B cell (primary cell): ENCODE measurements around the gene CNOT1. TPM values are rescaled to one million over a fixed set of nuclear protein-coding genes. Genes with fewer than 3 reads are reported as not detected.

Source experiments
- ATAC-seq: fragments of 200-7000 bp; cut with Tn5 transposase; one replicate; pipeline ENCODE4 v1.10.0; 2021; ENCODE audit warnings: low read depth, mild to moderate bottlenecking, moderate number of reproducible peaks, moderate library complexity
- CTCF ChIA-PET: fragments of 350-600 bp; sonication (Branson Sonifier 250); formaldehyde crosslinking; loops from one replicate; lab custom pipeline; 2021; ENCODE audit warnings: antibody characterized with exemption, inconsistent platforms; lab: Charles Lee
- POLR2A ChIA-PET: fragments of 350-600 bp; sonication (Branson Sonifier 250); formaldehyde crosslinking; loops from one replicate; lab custom pipeline; 2021; ENCODE audit warnings: antibody characterized with exemption; lab: Charles Lee
- DNase-seq: peaks from one replicate; pipeline ENCODE4 v3.0.0; 2013
- H2AFZ ChIP-seq: 2 replicates; pipeline ENCODE4 v1.6.1; 2012; ENCODE audit warnings: mild to moderate bottlenecking, low read depth, low read length; ENCODE audit not compliant: insufficient read depth, poor library complexity, severe bottlenecking
- H3K27ac ChIP-seq, 2 donors: 1 replicate in 1 of 2; 2 replicates in 1 of 2; pipeline ENCODE4 v1.5.1; 2012 to 2013; ENCODE audit warnings: low read length in 2 of 2, mild to moderate bottlenecking in 2 of 2, moderate library complexity in 1 of 2
- H3K27me3 ChIP-seq, 4 experiments: fragments of 200-600 bp in 1 of 4; sonication (generic) in 1 of 4; replicated peaks in 1 of 4; 1 replicate in 2 of 4; 2 replicates in 2 of 4; pipeline versions ENCODE4 v1.6.1 to v1.7.0; 2013 to 2016; ENCODE audit warnings: low read length in 3 of 4, mild to moderate bottlenecking in 2 of 4, mixed read lengths in 1 of 4, moderate library complexity in 1 of 4; ENCODE audit not compliant: insufficient read depth in 4 of 4, control insufficient read depth in 3 of 4; ENCODE audit errors: control extremely low read depth in 1 of 4
- H3K36me3 ChIP-seq, 2 experiments: replicated peaks in 1 of 2; 1 replicate in 1 of 2; 2 replicates in 1 of 2; pipeline versions ENCODE4 v1.6.1 to v1.7.1; 2013; ENCODE audit warnings: low read length in 1 of 2; ENCODE audit not compliant: insufficient read depth in 2 of 2, control insufficient read depth in 1 of 2; ENCODE audit errors: control extremely low read depth in 1 of 2, extremely low read depth in 1 of 2
- H3K4me1 ChIP-seq, 2 donors: fragments of 200-600 bp in 1 of 2; sonication (generic) in 1 of 2; 1 replicate in 1 of 2; 2 replicates in 1 of 2; pipeline versions ENCODE4 v1.5.1 to v1.6.1; 2013 to 2017; ENCODE audit warnings: low read length in 2 of 2; ENCODE audit not compliant: control insufficient read depth in 2 of 2, insufficient read depth in 2 of 2
- H3K4me2 ChIP-seq: replicated peaks from 2 replicates; pipeline ENCODE3; 2012; ENCODE audit warnings: mild to moderate bottlenecking, low read depth, low read length; ENCODE audit not compliant: poor library complexity, severe bottlenecking
- H3K4me3 ChIP-seq, 5 experiments: fragments of 200-600 bp in 1 of 5; sonication (generic) in 1 of 5; 1 replicate in 3 of 5; 2 replicates in 2 of 5; pipeline versions ENCODE4 v1.5.1 to v1.7.0; 2011 to 2016; ENCODE audit warnings: low read length in 4 of 5, mild to moderate bottlenecking in 4 of 5, low read depth in 2 of 5, control low read depth in 1 of 5, moderate library complexity in 1 of 5; ENCODE audit not compliant: insufficient read depth in 1 of 5; ENCODE audit errors: control extremely low read depth in 1 of 5, extremely low read depth in 1 of 5
- H3K79me2 ChIP-seq: fragments of 200-600 bp; sonication (generic); one replicate; pipeline ENCODE4 v1.6.0; 2016; ENCODE audit warnings: low read length; ENCODE audit not compliant: control insufficient read depth, insufficient read depth
- H3K9ac ChIP-seq: fragments of 200-600 bp; sonication (generic); 2 replicates; pipeline ENCODE4 v1.6.1; 2017; ENCODE audit warnings: mild to moderate bottlenecking, low read length, moderate library complexity
- H3K9me3 ChIP-seq, 3 donors: one replicate each; pipeline versions ENCODE4 v1.6.1 to v1.7.1; 2013; ENCODE audit warnings: low read length in 2 of 3; ENCODE audit not compliant: control insufficient read depth in 2 of 3, insufficient read depth in 1 of 3; ENCODE audit errors: control extremely low read depth in 1 of 3
- H4K20me1 ChIP-seq: 2 replicates; pipeline ENCODE4 v1.6.0; 2012; ENCODE audit warnings: mild to moderate bottlenecking, low read length; ENCODE audit not compliant: insufficient read depth, control insufficient read depth, poor library complexity, severe bottlenecking
- H3K27ac Mint-ChIP-seq: one replicate; pipeline ENCODE4 v1.8.0; 2021; ENCODE audit warnings: mixed read lengths
- H3K27me3 Mint-ChIP-seq: one replicate; pipeline ENCODE4 v1.8.0; 2021; ENCODE audit warnings: mixed read lengths
- H3K4me1 Mint-ChIP-seq: one replicate; pipeline ENCODE4 v1.8.0; 2021; ENCODE audit warnings: mixed read lengths
- H3K4me3 Mint-ChIP-seq: one replicate; pipeline ENCODE4 v1.8.0; 2021; ENCODE audit warnings: mixed read lengths
- H3K9me3 Mint-ChIP-seq: one replicate; pipeline ENCODE4 v1.8.0; 2022; ENCODE audit warnings: mixed read lengths; ENCODE audit not compliant: insufficient read depth
- CTCF ChIP-seq: fragments of 200-600 bp; IDR thresholded peaks from one replicate; pipeline ENCODE4 v1.8.0; 2022; ENCODE audit warnings: antibody characterized with exemption, mild to moderate bottlenecking
- EZH2 ChIP-seq: IDR thresholded peaks from 2 replicates; pipeline ENCODE4 v1.6.1; 2012; ENCODE audit warnings: borderline replicate concordance, low read depth, mild to moderate bottlenecking, moderate library complexity, low read length; ENCODE audit not compliant: insufficient read depth, poor library complexity, severe bottlenecking
- WGBS: methylation state at CpG from one replicate; pipeline ENCODE4 v1.1.5; 2013; ENCODE audit warnings: missing lambda C conversion rate; ENCODE audit not compliant: insufficient coverage; 5-methylcytosine and 5-hydroxymethylcytosine counted together
- intact Hi-C: fragments of 100-400 bp; cut with micrococcal nuclease; formaldehyde crosslinking; loops from one replicate; pipeline ENCODE4 v1.10.0; 2022
- polyA plus RNA-seq: library from polyadenylated mRNA; depleted of rRNA; stranded (reverse); fragments of >200 nt; gene quantifications from 2 replicates; pipeline ENCODE4 v1.2.3, GENCODE V29; 2012
- total RNA-seq, 2 donors: library from RNA; stranded (reverse); fragments of 120-200 nt in 1 of 2; gene quantifications; 1 replicate in 1 of 2; 2 replicates in 1 of 2; pipeline versions ENCODE4 v1.2.3 to v1.2.4, GENCODE V29; 2013 to 2022

CNOT1 gene
- total and polyA plus RNA-seq, 2 donors (not counting 1 experiment from before 2014, with no cell fraction given) = 211 to 268 TPM

DNA sequence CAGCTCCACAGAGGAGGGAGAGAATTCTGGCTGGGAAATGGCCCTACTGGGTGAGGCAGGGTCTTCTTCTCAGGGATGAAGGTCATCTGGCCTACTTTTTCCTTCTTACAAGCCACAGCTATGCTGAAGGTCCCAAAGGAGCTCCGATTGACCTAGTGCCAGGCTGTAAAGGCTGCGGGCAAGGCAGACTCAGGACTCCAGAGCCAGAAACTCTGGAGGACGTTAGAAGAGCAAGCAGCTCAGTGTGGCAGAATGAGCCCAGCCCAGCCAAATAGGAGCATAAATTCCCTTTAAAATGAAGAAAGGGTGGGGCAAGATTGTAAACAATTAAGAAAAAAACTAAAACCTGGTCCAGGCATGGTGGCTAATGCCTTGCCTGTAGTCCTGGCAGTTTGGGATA, 20.1 kb upstream of the CNOT1 start:
- H3K4me1 ChIP-seq = no peaks in the 10 kb centered on the region
- no peaks in the 10 kb centered on the region for H3K9me3 ChIP-seq
- peaks cover 4% of the 10 kb centered on the region for H3K4me1 Mint-ChIP-seq
- H3K36me3 ChIP-seq = no peaks in the 10 kb centered on the region
- no peak for DNase-seq
- H3K27ac ChIP-seq = no peak overlapping the region
- no peaks in the 10 kb centered on the region for H3K79me2 ChIP-seq
- H3K27me3 Mint-ChIP-seq = peaks cover 3% of the 10 kb centered on the region
- TF ChIP-seq EZH2 (no peak), CTCF (no peak)
- ChIA-PET CTCF (interaction anchor here (0.7 kb wide), 1 partner anchor 155 kb away, joined by 4 read pairs; no protein-coding TSS in a partner anchor), POLR2A (no interaction called here)
- H3K9ac ChIP-seq = no peak overlapping the region
- H3K4me2 ChIP-seq = no peak overlapping the region
- ATAC-seq = no peak
- no peaks in the 10 kb centered on the region for H3K9me3 Mint-ChIP-seq
- H3K4me3 ChIP-seq = no peak overlapping the region
- H3K27me3 ChIP-seq = no peaks in the 10 kb centered on the region
- no peak overlapping the region for H2AFZ ChIP-seq
- H3K27ac Mint-ChIP-seq = no peak overlapping the region
- 94% methylated on average over 3 of the region's 3 CpGs for WGBS
- H4K20me1 ChIP-seq = no peaks in the 10 kb centered on the region
- intact Hi-C loops = no loop called here
- H3K4me3 Mint-ChIP-seq = no peak overlapping the region

DNA sequence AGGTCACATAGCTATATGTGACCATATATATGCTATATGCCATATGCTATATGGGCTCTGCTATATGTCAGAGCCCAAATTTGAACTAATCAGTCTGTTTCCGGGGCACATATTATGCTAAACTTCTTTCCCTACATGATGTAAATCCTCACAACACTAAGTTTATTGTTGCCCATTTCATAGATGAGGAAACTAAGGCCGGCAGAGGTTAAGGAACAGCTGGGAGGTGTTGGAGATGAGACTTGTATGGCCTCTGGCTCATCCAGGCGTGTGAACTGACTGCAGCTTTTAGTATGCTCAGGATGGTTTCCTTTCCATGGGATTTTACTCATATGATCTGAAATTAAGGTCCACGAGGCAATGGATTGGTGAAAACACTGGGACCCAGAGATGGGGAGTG, 17.5 kb upstream of the CNOT1 start:
- TF ChIP-seq CTCF = no peak
- no peaks in the 10 kb centered on the region for H3K27me3 Mint-ChIP-seq

More for the DNA sequence above, 17.5 kb upstream of the CNOT1 start:
- no peak overlapping the region for H3K4me3 ChIP-seq
- no peaks in the 10 kb centered on the region for H3K79me2 ChIP-seq
- no peaks in the 10 kb centered on the region for H4K20me1 ChIP-seq
- Mint-ChIP-seq H3K4me3 (no peak overlapping the region), H3K27ac (no peak overlapping the region), H3K4me1 (peaks cover 4% of the 10 kb centered on the region), H3K9me3 (no peaks in the 10 kb centered on the region)
- 69% methylated on average over 2 of the region's 4 CpGs for WGBS
- intact Hi-C loops = no loop called here
- ChIA-PET POLR2A (no interaction called here), CTCF (interaction anchor here (0.9 kb wide), 2 partner anchors 14 to 109 kb away, joined by 3 read pairs; no protein-coding TSS in a partner anchor)
- no peak for ATAC-seq
- no peak overlapping the region for H3K4me2 ChIP-seq
- DNase-seq = no peak
- no peaks in the 10 kb centered on the region for H3K36me3 ChIP-seq
- H3K9ac ChIP-seq = no peak overlapping the region
- H3K27ac ChIP-seq = no peak overlapping the region
- no peaks in the 10 kb centered on the region for H3K27me3 ChIP-seq
- no peak overlapping the region for H2AFZ ChIP-seq
- H3K4me1 ChIP-seq = no peaks in the 10 kb centered on the region
- no peaks in the 10 kb centered on the region for H3K9me3 ChIP-seq
